ENCODE results near the gene CLIC5.

The CLIC5 gene

DNA sequence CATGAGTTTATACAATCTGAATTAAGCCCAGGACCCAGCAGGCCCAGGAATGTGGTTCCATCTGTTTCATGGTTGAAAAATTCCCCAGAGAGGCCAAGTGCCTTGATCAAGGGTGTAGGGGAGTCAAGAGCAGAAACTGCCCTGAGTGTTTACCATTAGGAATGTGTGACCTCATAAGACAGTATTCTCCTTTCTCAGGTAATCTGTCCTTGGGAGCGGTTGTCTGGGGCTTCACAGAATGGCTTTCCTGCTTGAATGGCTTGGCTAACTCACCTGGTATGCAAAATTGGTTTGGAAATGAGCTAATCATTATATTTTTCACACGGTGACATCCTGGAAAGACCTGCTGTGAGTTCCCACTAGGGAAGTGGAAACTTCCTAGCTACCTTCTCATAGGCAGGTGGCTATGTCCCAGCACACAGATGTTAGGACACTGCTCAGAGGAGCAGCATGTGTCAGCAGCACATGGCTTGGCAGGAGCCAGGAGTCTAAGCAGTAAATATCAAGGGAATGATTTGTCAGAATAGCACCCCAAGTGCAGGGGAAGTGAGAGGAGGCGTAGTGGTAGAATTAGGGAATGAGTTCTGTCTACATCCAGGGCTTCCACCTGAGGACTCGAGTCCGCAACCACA is 17.7 kb downstream of the CLIC5 start:
- DNase-seq (ENCODE audit: low read depth) = no peak

DNA sequence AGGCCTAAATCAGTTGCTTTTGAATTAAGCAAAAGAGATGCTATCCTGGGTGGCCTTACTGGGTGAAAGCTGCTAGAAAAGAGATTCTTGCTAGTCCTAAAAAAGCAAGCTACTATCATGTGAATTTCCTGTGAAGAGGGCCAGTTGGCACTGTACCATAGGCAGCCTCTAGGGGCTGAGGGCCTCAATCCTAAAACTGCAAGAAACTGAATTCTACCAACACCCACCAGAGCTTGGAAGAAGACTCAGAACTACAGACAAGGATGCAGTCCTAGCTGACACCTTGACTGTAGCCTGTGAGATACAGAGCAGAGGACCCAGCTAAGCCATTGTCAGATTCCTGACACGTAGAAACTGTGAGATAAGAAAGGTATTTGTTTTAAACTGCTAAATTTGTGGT is 24.5 kb downstream of the CLIC5 start:
- no peak for DNase-seq (ENCODE audit: low read depth)

DNA sequence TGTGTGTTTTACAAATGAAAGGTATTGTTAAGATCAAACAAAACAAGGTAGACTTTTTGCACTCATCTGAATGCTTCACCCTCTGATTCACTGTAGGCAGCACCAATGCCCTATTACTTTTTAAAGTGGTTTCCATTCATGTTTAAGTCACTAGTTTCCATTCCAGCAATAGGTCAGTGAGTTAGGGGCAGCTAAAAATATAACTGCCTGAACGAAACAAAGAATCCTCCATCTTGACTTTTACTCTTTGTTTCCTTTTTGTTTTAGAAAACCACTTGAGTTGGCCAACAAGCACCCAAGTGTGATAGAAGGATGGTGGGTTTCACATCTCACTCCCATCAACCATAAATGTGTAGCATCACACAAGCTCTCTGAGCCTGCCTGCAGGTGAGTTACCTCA is 25.5 kb downstream of the CLIC5 start:
- DNase-seq (ENCODE audit: low read depth) = no peak

DNA sequence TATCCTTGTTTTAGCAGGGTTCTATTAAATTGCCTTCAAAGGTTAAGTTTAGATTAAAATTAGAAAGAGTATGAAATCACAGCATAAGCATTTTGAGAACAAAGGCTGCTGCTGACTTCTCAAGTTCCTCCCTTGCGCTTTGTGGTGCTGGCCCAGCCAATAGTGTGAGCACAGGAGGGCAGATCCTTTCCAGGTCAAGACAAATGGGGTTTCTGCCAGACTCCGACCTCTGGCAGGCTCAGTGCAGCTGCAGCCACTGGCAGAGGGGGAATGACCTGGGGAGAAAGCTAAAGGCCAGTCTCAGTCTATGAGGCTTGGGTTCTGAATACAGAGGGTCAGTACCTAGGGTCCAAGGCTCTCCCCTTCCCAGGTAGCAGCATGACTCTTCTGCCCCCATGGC is 27.0 kb downstream of the CLIC5 start:
- no peak for DNase-seq (ENCODE audit: low read depth)

DNA sequence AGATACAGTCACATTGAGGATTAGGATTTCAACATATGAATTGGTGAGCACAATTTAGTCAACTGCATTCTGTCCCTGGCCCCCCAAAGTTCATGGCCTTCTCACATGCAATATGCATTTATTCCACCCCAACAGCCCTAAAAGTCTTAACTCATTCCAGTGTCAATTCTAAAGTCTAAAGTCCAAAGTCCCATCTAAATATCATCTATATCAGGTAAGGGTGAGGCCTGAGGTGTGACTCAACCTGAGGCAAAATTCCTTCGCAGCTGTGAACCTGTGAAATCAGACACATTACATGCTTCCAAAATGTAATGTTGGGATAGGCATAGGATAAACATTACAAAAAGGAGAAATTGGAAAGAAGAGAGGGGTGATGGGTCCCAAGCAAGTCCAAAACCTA is 27.8 kb downstream of the CLIC5 start:
- DNase-seq (ENCODE audit: low read depth) = no peak

DNA sequence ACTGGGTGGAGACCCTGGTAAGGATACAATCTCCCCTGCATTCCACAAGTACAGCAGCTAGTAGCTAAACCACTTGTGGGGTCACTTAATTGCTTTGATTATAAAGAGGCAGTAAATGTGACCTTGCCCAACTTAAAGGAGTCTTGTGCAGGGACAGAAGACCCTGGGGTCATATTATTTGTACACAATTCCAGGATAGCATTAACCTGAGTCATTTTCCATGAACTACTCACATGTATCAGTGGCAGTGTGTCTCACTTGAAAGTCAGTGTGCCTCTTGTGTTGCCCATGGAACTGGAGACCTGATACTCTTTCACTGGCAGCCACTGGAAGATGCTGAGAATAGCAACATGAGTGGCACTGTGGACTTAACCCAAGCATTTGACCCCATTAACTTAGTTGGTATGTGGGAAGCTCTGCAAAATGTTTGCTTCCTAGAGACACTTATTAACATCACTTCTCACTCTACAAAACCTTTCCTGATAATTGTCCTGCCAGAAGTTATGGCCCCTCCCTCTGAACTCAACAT is 28.9 kb downstream of the CLIC5 start:
- no peak for DNase-seq (ENCODE audit: low read depth)

DNA sequence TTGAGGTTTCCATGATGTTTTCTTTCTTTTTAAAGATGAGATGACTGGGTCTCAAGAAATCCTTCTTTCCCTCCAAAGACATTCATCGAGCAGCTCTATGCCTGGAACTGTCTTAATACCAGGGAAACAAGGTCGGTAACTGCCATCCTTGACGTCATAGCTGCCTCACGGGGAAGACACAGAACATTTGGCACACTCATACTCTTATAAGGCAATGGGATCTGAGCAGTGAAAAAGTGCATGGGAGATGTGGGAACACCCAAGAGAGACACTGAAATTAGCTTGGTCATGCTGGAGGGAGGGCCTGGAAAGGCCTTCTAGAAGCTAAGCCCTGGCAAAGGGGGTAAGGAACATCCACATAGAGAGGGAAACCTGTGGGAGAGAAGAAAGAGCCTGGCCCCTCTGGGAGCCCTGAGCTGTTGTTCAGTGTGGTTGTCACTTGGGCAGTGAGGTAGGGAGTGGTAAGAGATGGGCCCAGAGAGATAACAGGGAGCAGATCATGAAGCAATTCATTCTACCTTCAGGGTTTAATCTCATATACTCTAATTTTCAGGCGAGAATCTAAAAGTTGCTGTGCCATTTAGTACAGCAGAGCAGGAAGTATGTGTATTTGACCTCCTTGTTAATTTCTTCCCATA is 30.8 kb downstream of the CLIC5 start:
- DNase-seq (ENCODE audit: low read depth) = no peak

DNA sequence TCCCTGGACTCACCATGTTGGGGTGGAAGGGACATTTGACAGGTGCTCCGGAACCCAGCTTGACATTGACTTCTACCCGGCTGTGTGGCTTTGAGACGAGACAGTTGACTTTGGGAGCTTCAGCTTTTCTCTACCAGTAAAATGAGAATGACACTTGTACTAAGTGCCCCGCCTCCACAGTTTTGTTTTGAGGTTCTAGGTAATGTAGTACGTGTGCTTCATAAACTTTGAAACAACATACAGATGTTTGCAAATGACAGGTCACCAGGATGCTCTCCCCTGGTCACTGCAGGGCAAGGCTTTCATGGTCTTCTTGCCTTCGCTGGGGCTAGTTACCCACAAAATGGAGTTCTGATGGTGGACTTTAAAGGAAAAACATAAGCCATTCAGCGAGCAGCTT is 31.3 kb downstream of the CLIC5 start:
- DNase-seq (ENCODE audit: low read depth) = no peak

DNA sequence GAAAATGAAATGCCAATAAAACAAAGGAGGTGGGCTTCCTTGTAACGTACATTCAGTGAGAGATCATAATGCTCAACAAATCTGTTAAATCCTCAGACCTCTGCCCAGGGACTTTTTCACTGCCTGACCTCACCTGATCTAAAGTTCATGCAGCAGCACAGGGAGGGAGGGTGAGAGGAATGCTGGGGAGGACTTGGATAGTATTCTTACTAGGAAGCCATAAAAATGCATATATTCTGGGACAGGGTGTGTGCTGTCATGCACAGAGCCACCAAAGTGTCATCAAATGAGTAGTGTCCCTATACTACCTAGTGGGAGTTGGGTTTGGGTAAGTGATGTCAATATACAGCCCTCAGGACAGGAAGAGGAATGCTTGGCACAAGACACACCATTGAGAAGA is 32.6 kb downstream of the CLIC5 start:
- DNase-seq (ENCODE audit: low read depth) = no peak

DNA sequence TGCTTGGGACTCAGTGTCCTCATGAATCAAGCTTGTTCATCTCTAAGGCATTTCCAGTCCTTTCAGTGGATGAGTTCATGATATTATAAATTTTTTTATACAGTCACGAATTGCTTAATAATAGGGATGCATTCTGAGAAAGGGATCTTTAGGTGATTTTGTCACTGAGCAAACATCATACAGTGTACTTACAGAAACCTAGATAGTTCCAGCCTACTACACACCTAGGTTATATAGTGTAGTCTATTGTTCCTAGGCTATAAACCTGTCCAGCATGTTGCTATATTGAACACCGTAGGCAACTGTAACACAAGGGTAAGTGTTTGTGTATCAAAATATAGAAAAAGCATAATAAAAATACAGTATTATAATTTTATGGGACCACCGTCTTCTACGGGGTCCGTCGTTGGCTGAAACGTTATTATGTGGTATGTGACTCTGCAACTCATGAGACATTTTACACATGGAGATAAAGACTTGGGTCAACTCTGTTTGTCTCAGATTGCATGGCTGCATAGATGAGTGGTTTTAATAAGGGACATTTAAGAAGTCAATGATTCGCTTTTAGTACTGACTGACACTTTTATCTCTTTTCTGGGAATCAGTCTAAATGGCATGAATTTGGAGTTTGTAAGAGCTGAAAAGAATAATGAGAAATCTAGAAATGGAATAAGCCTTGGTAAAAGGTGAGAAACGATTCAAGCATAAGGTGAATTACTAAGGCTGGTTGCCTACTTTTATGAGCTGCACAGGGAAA is 33.2 kb downstream of the CLIC5 start:
- DNase-seq (ENCODE audit: low read depth) = no peak

DNA sequence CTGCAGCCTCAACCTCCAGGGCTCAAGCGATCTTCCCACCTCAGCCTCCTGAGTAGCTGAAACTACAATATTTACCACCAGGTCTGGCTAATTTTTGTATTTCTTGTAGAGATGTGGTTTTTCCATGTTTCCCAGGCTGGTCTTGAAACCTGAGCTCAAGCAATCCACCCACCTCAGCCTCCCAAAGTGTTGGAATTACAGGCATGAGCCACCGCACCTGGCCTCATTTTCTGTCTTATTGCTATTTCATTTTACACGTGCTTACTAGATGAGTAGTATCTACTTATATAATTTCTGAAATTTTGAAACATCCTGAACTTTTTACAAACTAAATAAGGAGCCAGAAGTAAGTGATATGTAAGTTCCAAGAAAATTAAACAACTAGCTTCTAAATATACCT is 34.6 kb downstream of the CLIC5 start:
- no peak for DNase-seq (ENCODE audit: low read depth)

DNA sequence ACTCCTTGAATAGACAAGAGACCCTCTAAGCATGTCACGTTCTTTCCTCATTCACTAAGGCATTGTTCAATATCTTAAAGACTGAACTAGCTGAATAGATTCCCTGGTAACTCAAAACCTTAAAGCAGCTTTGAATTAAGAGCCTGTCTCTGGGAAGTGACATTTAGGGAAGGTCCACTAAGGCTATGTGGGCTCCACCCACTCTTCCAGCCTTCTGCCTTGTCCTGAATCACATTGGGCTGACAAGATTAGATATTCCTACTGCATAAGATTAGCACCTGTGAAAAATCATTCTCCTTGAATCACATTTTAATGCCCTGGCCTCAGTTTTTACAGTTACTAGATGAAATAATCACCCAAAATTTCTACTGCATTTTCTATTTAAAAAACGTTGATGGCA is 36.3 kb downstream of the CLIC5 start:
- DNase-seq (ENCODE audit: low read depth) = no peak

DNA sequence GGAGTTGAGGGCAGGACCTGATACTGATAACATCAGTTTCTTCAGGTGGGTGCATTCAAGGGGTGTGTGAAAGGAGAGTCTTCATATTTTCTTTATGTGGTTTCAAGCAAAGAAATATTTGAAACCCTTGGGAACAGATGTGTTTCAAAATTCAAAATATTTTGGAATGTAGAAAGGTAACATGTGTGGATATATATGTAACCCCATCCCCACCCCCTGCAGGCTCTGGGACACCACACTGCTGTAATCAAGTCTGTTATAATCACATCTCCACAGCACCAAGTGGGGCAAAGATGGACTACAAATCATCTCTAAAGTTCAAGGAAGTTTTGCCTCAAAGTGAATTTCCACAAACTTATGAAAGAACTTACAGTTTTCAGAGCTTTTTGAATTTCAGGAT is 41.1 kb downstream of the CLIC5 start:
- DNase-seq (ENCODE audit: low read depth) = no peak

DNA sequence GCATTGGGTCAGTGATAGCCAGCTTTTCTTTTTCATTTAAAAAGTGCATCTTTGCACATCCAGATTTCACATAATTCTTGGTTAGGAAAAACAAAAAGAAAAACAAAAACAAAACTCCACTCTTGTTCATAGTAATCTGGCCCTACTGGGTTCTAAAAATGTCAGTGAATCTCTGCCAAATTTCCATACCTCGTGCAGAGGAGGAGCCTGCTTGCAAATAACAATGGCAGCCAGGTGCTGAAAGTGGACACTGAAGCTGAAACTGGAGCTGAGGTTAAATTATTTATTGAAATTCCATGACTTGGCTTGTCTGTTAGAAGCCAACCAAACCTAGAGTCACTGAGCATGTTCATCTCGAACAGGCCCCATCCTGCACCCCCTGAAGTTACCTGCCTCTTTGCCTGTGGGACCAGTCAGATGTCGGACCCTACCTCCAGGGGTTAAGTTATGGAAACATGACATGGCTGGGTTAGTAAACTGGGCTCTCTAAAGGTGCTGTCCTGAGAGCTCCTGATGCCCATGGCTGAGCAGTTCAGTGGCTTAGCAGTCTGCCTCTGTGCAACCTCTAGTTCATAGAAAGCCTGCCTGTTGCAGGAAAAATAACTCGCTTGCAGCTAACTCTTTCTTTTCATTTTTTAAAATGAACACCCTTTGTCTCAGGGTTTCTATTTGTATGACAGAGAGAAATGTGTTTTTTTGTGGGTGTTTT is 42.7 kb downstream of the CLIC5 start:
- no peak for DNase-seq (ENCODE audit: low read depth)

DNA sequence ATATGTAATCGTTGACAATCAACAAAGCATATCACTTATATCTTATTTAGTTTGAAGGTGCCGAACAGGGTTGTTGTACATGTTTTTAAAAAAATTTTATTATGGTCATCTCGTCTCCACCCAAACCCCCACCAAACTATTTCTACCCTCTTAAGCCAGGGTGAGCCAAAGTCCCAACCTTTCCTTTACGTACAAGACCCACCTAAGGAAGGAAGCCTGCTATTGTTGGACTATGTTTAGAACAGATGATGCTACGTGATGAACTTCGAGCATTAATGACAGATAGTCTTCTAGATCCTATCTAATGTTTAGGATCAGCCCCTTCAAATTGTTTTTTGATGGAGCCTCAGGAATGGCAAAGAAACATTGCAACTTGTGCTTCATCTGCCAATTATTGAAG is 44.4 kb downstream of the CLIC5 start:
- no peak for DNase-seq (ENCODE audit: low read depth)

DNA sequence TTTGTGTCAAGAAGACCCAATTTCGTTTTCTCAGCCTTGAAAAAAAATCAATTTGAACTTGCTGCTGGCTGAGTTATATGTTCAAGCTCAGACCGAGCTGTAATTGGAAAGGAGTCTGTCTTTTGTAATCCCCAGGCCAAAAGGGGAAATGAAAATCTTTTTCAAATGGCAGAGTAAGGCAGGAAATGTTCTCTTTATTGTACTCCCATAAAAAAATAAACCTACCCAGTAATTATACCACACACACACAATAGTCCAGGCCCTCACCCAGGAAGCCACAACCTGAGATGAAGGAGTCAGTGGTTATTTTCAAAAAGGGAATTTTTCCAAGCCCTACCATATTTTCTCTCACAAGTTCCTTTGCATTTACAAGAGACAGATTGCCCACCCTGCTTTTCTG is 45.3 kb downstream of the CLIC5 start:
- DNase-seq (ENCODE audit: low read depth) = no peak

DNA sequence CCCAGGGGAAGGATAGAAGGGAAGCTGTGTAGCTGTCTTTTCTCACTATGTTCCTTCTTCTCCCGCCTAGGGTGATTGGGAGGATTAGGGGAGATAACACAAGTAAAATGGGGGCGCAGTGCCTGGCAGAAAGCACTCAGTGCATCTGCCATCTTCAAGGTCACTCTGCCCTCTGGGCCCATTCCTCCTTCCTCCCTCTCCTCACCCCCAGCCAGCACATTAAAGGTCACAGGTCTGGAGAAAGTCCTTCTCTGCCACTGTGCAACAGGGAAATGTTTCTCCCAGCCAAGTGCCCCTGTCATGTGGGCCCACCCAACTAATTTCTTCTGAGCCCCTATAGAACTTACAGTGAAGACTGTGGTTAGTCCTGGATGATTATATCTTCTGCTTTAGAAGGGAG is 45.8 kb downstream of the CLIC5 start:
- no peak for DNase-seq (ENCODE audit: low read depth)

DNA sequence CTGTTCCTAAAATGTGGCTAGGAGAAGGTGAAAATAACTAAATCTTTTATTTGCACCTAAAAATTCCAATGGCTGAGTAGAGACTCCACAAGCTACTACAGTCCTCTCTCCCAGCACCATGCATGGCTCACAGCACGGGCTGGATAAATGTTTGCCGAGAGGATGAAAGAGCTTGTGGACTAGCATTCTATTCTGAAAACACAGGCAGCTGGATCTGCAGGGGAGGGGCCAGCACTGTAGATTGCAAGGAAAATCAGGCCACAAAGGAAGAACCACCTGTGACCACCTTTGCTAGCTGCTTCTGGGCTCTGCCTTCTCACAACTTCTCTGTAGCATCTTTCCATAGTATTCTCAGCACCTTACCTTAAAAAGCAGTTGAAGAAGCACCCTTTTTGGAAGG is 46.6 kb downstream of the CLIC5 start:
- no peak for DNase-seq (ENCODE audit: low read depth)

DNA sequence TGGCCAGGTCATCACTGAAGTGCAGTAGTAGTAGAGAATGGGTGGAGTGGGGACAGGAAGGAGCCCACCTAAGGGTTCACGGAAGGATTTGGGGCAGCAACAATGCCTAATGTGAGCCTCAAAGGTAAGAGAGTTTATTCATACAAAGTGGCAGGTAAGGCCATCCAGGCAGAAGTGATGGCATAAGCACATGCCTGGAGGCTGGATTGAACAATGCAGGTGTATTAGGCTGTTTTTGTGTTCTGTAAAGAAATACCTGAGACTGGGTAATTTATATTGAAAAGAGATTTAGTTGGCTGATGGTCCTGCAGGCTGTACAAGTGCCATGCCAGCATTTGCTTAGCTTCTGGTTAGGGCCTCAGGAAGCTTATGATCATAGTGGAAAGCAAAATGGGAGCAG is 48.3 kb downstream of the CLIC5 start:
- DNase-seq (ENCODE audit: low read depth) = no peak

DNA sequence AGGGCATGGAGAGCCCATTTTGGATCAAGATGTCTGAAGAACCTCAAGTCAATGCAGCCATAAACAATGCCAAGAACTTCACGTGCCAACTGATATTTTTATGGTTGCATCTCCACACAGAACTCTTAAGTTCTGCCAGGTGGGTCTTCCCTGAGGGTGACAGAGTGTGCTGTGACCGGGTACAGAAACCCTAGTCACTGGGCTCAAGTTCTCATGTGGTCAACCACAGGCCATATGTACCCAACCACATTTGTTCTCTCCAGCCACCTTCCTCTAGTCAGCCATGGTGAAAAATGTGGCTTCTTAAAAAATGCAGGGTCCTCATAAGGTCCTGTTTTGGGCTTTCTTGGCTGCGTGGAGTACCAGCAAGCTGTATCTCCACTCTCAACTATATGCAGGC is 48.9 kb downstream of the CLIC5 start:
- DNase-seq (ENCODE audit: low read depth) = no peak

DNA sequence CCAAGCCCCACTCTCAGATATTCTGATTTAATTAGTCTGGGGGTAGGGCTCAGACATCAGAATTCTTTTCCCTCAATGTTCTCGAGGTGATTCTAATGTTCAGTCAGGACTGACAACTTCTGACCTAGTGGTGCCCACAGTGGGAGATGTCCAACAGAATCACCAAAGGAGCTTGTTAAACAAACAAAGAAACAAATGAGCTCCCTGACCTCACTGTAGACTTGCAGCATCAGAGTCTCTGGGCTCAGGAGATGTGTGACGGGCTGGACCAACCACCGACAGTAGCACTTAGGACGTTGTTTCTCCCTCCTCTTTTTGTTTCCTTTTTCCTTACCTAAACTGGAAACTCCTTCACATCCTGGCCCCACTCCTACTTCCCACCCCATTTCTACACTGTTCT is 49.3 kb downstream of the CLIC5 start:
- no peak for DNase-seq (ENCODE audit: low read depth)

DNA sequence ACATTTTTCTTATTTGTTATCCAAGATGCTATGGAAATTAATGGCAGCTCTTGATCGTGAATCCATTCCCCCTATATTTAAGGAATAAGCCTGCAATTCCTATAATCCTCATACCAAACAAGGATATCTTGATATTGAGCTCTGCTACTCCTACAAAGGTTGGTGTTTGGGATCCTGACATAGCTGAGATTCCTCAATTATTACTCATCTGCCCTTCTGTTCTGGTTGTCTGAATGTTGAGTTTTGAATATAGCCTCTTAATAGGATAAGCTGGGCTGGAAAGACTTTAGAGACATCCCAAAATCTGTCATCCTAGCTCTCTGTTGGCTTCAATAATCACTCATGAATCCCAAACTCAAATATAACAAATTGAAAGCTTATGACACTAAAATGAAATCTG is 49.9 kb downstream of the CLIC5 start:
- DNase-seq (ENCODE audit: low read depth) = no peak

DNA sequence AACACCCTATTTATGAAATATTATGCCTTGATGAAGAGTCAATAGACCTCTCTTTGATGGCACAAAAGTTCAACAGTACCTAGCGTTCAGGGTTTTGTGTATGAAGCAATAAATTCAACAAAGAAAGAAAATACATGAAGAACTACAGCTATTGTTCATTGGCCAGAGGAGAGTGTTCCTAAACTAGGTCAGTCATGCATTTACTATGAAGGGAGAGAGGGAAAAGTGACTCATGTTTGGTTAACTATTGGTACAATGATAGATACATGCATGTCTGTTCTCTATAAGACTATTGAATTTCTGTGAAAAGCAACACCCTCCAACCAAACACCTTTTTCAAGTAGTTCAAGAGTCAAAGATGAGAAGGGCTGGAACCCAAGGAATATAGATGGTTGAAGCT is 50.7 kb downstream of the CLIC5 start:
- no peak for DNase-seq (ENCODE audit: low read depth)

Data from fibroblast of gingiva (primary cell).